IPS-18c (cell line): ENCODE results near the gene SGPP2.

Experiments
- H3K4me3 ChIP-seq: 2 replicates; pipeline ENCODE4 v1.7.0; 2013; ENCODE audit warnings: low read depth, mild to moderate bottlenecking, low read length, moderate library complexity; ENCODE audit not compliant: insufficient read depth
- H3K9me3 ChIP-seq: one replicate; pipeline ENCODE4 v1.6.1; 2013; ENCODE audit warnings: mild to moderate bottlenecking, low read length, moderate library complexity; ENCODE audit not compliant: control insufficient read depth, insufficient read depth

SGPP2 gene

GRCh38 chr2:222494104-222494739, 69.9 kb downstream of the SGPP2 start:
- peaks cover 6% of the 10 kb centered on the region for H3K9me3 ChIP-seq

GRCh38 chr2:222495388-222495787, 71.0 kb downstream of the SGPP2 start:
- H3K4me3 ChIP-seq, result no peak overlapping the region
- H3K9me3 ChIP-seq, result peaks cover 6% of the 10 kb centered on the region

More at GRCh38 chr2:222494104-222494739, 69.9 kb downstream of the SGPP2 start:
- H3K4me3 ChIP-seq, result no peak overlapping the region

- no peaks in the 10 kb centered on the region for H3K9me3 ChIP-seq
- H3K4me3 ChIP-seq, result no peak overlapping the region
Observed at GRCh38 chr2:222499226-222499625, 74.9 kb downstream of the SGPP2 start.

GRCh38 chr2:222504191-222504590, 79.8 kb downstream of the SGPP2 start:
- H3K4me3 ChIP-seq, result no peak overlapping the region
- no peaks in the 10 kb centered on the region for H3K9me3 ChIP-seq

GRCh38 chr2:222504719-222505118, 80.4 kb downstream of the SGPP2 start:
- H3K9me3 ChIP-seq, result no peaks in the 10 kb centered on the region
- H3K4me3 ChIP-seq, result no peak overlapping the region

GRCh38 chr2:222506230-222506935, 82.0 kb downstream of the SGPP2 start:
- Histone ChIP-seq H3K4me3 (no peak overlapping the region), H3K9me3 (no peaks in the 10 kb centered on the region)

GRCh38 chr2:222514901-222515300, 90.6 kb downstream of the SGPP2 start:
- H3K9me3 ChIP-seq, result no peaks in the 10 kb centered on the region
- no peak overlapping the region for H3K4me3 ChIP-seq

GRCh38 chr2:222518570-222519381, 94.4 kb downstream of the SGPP2 start:
- Histone ChIP-seq H3K9me3 (no peaks in the 10 kb centered on the region), H3K4me3 (no peak overlapping the region)

GRCh38 chr2:222521099-222521498, 96.8 kb downstream of the SGPP2 start:
- Histone ChIP-seq H3K4me3 (no peak overlapping the region), H3K9me3 (no peaks in the 10 kb centered on the region)

GRCh38 chr2:222522082-222522481, 97.7 kb downstream of the SGPP2 start:
- H3K4me3 ChIP-seq, result no peak overlapping the region
- H3K9me3 ChIP-seq, result no peaks in the 10 kb centered on the region

GRCh38 chr2:222523783-222524544, 99.6 kb downstream of the SGPP2 start:
- no peaks in the 10 kb centered on the region for H3K9me3 ChIP-seq
- H3K4me3 ChIP-seq, result no peak overlapping the region

- H3K4me3 ChIP-seq, result no peak overlapping the region
- peaks cover 2% of the 10 kb centered on the region for H3K9me3 ChIP-seq
Observed at GRCh38 chr2:222525811-222526210, 101.5 kb downstream of the SGPP2 start.

- Histone ChIP-seq H3K9me3 (peaks cover 2% of the 10 kb centered on the region), H3K4me3 (no peak overlapping the region)
Observed at GRCh38 chr2:222526480-222527277, 102.3 kb downstream of the SGPP2 start.

- H3K4me3 ChIP-seq, result no peak overlapping the region
- peaks cover 2% of the 10 kb centered on the region for H3K9me3 ChIP-seq
Observed at GRCh38 chr2:222532315-222532714, 108.0 kb downstream of the SGPP2 start.

- Histone ChIP-seq H3K9me3 (peaks cover 2% of the 10 kb centered on the region), H3K4me3 (no peak overlapping the region)
Observed at GRCh38 chr2:222535477-222535876, 111.1 kb downstream of the SGPP2 start.

- peaks cover 2% of the 10 kb centered on the region for H3K9me3 ChIP-seq
- H3K4me3 ChIP-seq, result no peak overlapping the region
Observed at GRCh38 chr2:222538535-222538934, 114.2 kb downstream of the SGPP2 start.

- Histone ChIP-seq H3K9me3 (no peaks in the 10 kb centered on the region), H3K4me3 (no peak overlapping the region)
Observed at GRCh38 chr2:222544661-222545060, 120.3 kb downstream of the SGPP2 start.
